HCT116 (cell line): ENCODE data around the gene HIRA. TPM values are rescaled to one million over a fixed set of nuclear protein-coding genes. Genes with fewer than 3 reads are reported as not detected.

Source experiments
- ATAC-seq: fragments of 200-7000 bp; cut with Tn5 transposase; 2 replicates; pipeline ENCODE4 v1.9.1; 2020; ENCODE audit warnings: mild to moderate bottlenecking, moderate library complexity
- BruUV-seq: library from RNA; stranded (reverse); fragments of 400-500 nt; replicated peaks from 2 replicates; lab custom pipeline; 2021; lab: Mats Ljungman, UMichigan
- CTCF ChIA-PET: fragments of 300-600 bp; sonication (Branson Sonifier 250); formaldehyde crosslinking; loops from one replicate; lab custom pipeline; 2021; ENCODE audit warnings: antibody characterized with exemption; lab: Charles Lee
- POLR2A ChIA-PET: fragments of 300-600, 350-600 bp; sonication (Branson Sonifier 250); formaldehyde crosslinking; loops from one replicate; lab custom pipeline; 2021; ENCODE audit warnings: antibody characterized with exemption; lab: Charles Lee
- RAD21 ChIA-PET, 2 experiments: fragments of 300-600 bp; sonication (Branson Sonifier 250); formaldehyde crosslinking; loops; one replicate each; lab custom pipeline; 2023; ENCODE audit warnings: low total read pairs in 2 of 2; ENCODE audit not compliant: uncharacterized antibody in 2 of 2, unreplicated experiment in 2 of 2, low non-redundant PET in 1 of 2; lab: Charles Lee
- DNase-seq: peaks from one replicate; pipeline ENCODE4 v3.0.0-alpha.2; 2010; ENCODE audit warnings: low read depth, low spot score
- H2AFZ ChIP-seq: fragments of 200-600 bp; shearing (Covaris generic), sonication (generic); 2 replicates; pipeline ENCODE4 v1.6.1; 2017; ENCODE audit warnings: low read depth, mixed run types, mixed read lengths, antibody characterized with exemption, low read length; ENCODE audit not compliant: poor library complexity, severe bottlenecking
- H3K27ac ChIP-seq: 2 replicates; pipeline ENCODE4 v1.5.1; 2012; ENCODE audit warnings: low read depth, low read length
- H3K27me3 ChIP-seq: fragments of 200-600 bp; sonication (generic); 2 replicates; pipeline ENCODE4 v1.6.1; 2016; ENCODE audit warnings: mixed run types, low read length, mixed read lengths; ENCODE audit not compliant: insufficient read depth
- H3K36me3 ChIP-seq, 2 experiments: fragments of 200-500 bp in 1 of 2; fragments of 200-600 bp in 1 of 2; sonication (Bioruptor generic) in 1 of 2; sonication (generic) in 1 of 2; 2 replicates each; pipeline versions ENCODE4 v1.5.1 to v1.6.1; 2014 to 2016; ENCODE audit warnings: low read length in 2 of 2, inconsistent platforms in 1 of 2, mixed read lengths in 1 of 2, mixed run types in 1 of 2; ENCODE audit not compliant: insufficient read depth in 2 of 2, control insufficient read depth in 1 of 2
- H3K4me1 ChIP-seq, 2 experiments: fragments of 200-600 bp in 1 of 2; sonication (generic) in 1 of 2; 2 replicates each; pipeline versions ENCODE4 v1.5.1 to v1.6.1; 2012 to 2017; ENCODE audit warnings: low read length in 2 of 2, inconsistent platforms in 1 of 2, mild to moderate bottlenecking in 1 of 2, mixed read lengths in 1 of 2, mixed run types in 1 of 2, moderate library complexity in 1 of 2; ENCODE audit not compliant: insufficient read depth in 2 of 2, control insufficient read depth in 1 of 2
- H3K4me2 ChIP-seq: fragments of 200-600 bp; sonication (generic); 2 replicates; pipeline ENCODE4 v1.6.1; 2017; ENCODE audit warnings: mixed run types, low read length, mixed read lengths
- H3K4me3 ChIP-seq, 2 experiments: fragments of 200-600 bp in 1 of 2; sonication (generic) in 1 of 2; replicated peaks in 1 of 2; 2 replicates each; pipeline ENCODE4 v1.5.1; 2011 to 2016; ENCODE audit warnings: low read length in 2 of 2, control low read depth in 1 of 2, low read depth in 1 of 2, mild to moderate bottlenecking in 1 of 2, mixed read lengths in 1 of 2, mixed run types in 1 of 2
- H3K79me2 ChIP-seq: fragments of 200-600 bp; sonication (generic); 2 replicates; pipeline ENCODE4 v1.6.1; 2017; ENCODE audit warnings: mild to moderate bottlenecking, mixed run types, low read length, moderate library complexity, mixed read lengths; ENCODE audit not compliant: insufficient read depth
- H3K9ac ChIP-seq: fragments of 200-600 bp; sonication (generic); 2 replicates; pipeline ENCODE4 v1.6.1; 2016; ENCODE audit warnings: low read length, mixed read lengths
- H3K9me2 ChIP-seq: fragments of 200-600 bp; sonication (generic), shearing (Covaris generic); 2 replicates; pipeline ENCODE4 v1.6.1; 2017; ENCODE audit warnings: mixed run types, mild to moderate bottlenecking, moderate library complexity; ENCODE audit not compliant: insufficient read depth
- H3K9me3 ChIP-seq, 2 experiments: fragments of 200-500 bp in 1 of 2; fragments of 200-600 bp in 1 of 2; sonication (Bioruptor generic) in 1 of 2; sonication (generic) in 1 of 2; 2 replicates each; pipeline ENCODE4 v1.6.1; 2014 to 2017; ENCODE audit warnings: low read length in 2 of 2, mixed read lengths in 2 of 2, inconsistent platforms in 1 of 2, low read depth in 1 of 2, mild to moderate bottlenecking in 1 of 2, mixed run types in 1 of 2, moderate library complexity in 1 of 2; ENCODE audit not compliant: control insufficient read depth in 1 of 2, insufficient read depth in 1 of 2
- H4K20me1 ChIP-seq: fragments of 200-600 bp; sonication (generic), shearing (Covaris generic); 2 replicates; pipeline ENCODE4 v1.6.1; 2017; ENCODE audit warnings: mixed run types, mild to moderate bottlenecking, moderate library complexity; ENCODE audit not compliant: insufficient read depth
- ATF3 ChIP-seq: IDR thresholded peaks from 2 replicates; pipeline ENCODE4 v1.6.1; 2012
- CBX3 ChIP-seq: IDR thresholded peaks from 2 replicates; pipeline ENCODE4 v1.6.1; 2012; ENCODE audit warnings: low read depth
- CTCF ChIP-seq, 3 experiments: fragments of 200-600 bp in 1 of 3; sonication (generic) in 1 of 3; IDR thresholded peaks in 2 of 3; conservative IDR thresholded peaks in 1 of 3; 2 replicates each; pipeline ENCODE4 v1.5.1; 2012 to 2017; ENCODE audit warnings: low read depth in 2 of 3, low read length in 2 of 3, antibody characterized with exemption in 1 of 3, borderline replicate concordance in 1 of 3, control low read depth in 1 of 3, mild to moderate bottlenecking in 1 of 3, mixed read lengths in 1 of 3, mixed run types in 1 of 3, moderate library complexity in 1 of 3; ENCODE audit not compliant: insufficient read depth in 1 of 3
- EGR1 ChIP-seq: IDR thresholded peaks from 2 replicates; pipeline ENCODE4 v1.6.1; 2012; ENCODE audit warnings: low read depth
- ELF1 ChIP-seq: IDR thresholded peaks from 2 replicates; pipeline ENCODE4 v1.6.1; 2012; ENCODE audit warnings: low read depth, borderline replicate concordance
- EZH2 ChIP-seq: fragments of 200-600 bp; sonication (generic); IDR thresholded peaks from 2 replicates; pipeline ENCODE4 v1.6.1; 2017; ENCODE audit warnings: antibody characterized with exemption, mixed run types
- EZH2phosphoT487 ChIP-seq: fragments of 200-600 bp; IDR thresholded peaks from 2 replicates; pipeline ENCODE4 v1.6.1; 2018; ENCODE audit warnings: antibody characterized with exemption, borderline replicate concordance
- JUND ChIP-seq: IDR thresholded peaks from 2 replicates; pipeline ENCODE4 v1.6.1; 2012
- MAX ChIP-seq: IDR thresholded peaks from 2 replicates; pipeline ENCODE4 v1.6.1; 2012
- POLR2A ChIP-seq: IDR thresholded peaks from 2 replicates; pipeline ENCODE4 v1.7.0; 2011; ENCODE audit warnings: borderline replicate concordance; ENCODE audit not compliant: insufficient read depth, insufficient read length; ENCODE audit errors: extremely low read depth
- POLR2AphosphoS5 ChIP-seq: IDR thresholded peaks from 2 replicates; pipeline ENCODE4 v1.6.1; 2011; ENCODE audit warnings: mild to moderate bottlenecking, low read depth, low read length, moderate library complexity
- RAD21 ChIP-seq: IDR thresholded peaks from 2 replicates; pipeline ENCODE4 v1.6.1; 2012; ENCODE audit warnings: low read depth, mild to moderate bottlenecking
- REST ChIP-seq: IDR thresholded peaks from 2 replicates; pipeline ENCODE4 v1.6.1; 2012; ENCODE audit warnings: low read depth
- SIN3A ChIP-seq: IDR thresholded peaks from 2 replicates; pipeline ENCODE4 v1.6.1; 2012; ENCODE audit warnings: low read depth
- SP1 ChIP-seq: IDR thresholded peaks from 2 replicates; pipeline ENCODE4 v1.6.1; 2012; ENCODE audit warnings: low read depth
- YY1 ChIP-seq: IDR thresholded peaks from 2 replicates; pipeline ENCODE4 v1.6.1; 2011; ENCODE audit warnings: low read length, low read depth, moderate library complexity, mild to moderate bottlenecking; ENCODE audit not compliant: insufficient replicate concordance; ENCODE audit errors: extremely low read depth
- ZBTB33 ChIP-seq: IDR thresholded peaks from 2 replicates; pipeline ENCODE4 v1.6.1; 2011; ENCODE audit warnings: mild to moderate bottlenecking, low read length, moderate library complexity; ENCODE audit not compliant: insufficient replicate concordance; ENCODE audit errors: extremely low read depth
- ZFX ChIP-seq: fragments of 450-650 bp; IDR thresholded peaks from 2 replicates; pipeline ENCODE4 v1.6.1; 2017
- ZNF274 ChIP-seq: fragments of 200-500 bp; sonication (Bioruptor generic); IDR thresholded peaks from 2 replicates; pipeline ENCODE4 v1.6.1; 2014; ENCODE audit warnings: mild to moderate bottlenecking, low read depth, low read length, inconsistent platforms
- intact Hi-C: fragments of 100-400 bp; cut with micrococcal nuclease; formaldehyde crosslinking; loops from 2 replicates; pipeline ENCODE4 v1.10.0; 2022
- total RNA-seq: library from RNA; stranded (reverse); gene quantifications from one replicate; pipeline ENCODE4 v1.2.1, GENCODE V29; 2021; ENCODE audit not compliant: unreplicated experiment

The HIRA gene
- total RNA-seq, 1 experiment from 2014 or later, result 30.6 TPM

- peaks cover 10 to 29% of the 10 kb centered on the region in 2 experiments; a peak in 3 of 4 replicates for H3K36me3 ChIP-seq
- intact Hi-C loops, result no loop called here
- RAD21 ChIA-PET, result no interaction called here
These were observed 100.1 kb downstream of the HIRA start for GRCh38 chr22:19331474-19331873.

More at GRCh38 chr22:19331474-19331873, 100.1 kb downstream of the HIRA start:
- H3K79me2 ChIP-seq, result 0 out of 2 replicates have a peak, but pooled peaks cover under 1% of the 10 kb centered on the region
- POLR2A ChIA-PET, result no interaction called here
- no peak overlapping the region for H2AFZ ChIP-seq
- H3K9me2 ChIP-seq, result no peaks in the 10 kb centered on the region
- CTCF ChIA-PET, result no interaction called here
- H3K27me3 ChIP-seq, result no peaks in the 10 kb centered on the region
- H3K27ac ChIP-seq, result no peak overlapping the region
- no peak for TF ChIP-seq JUND
- no peak for TF ChIP-seq MAX
- no peak for TF ChIP-seq CTCF (IDR thresholded peaks at IDR 0.05 in 2 of 3, conservative IDR thresholded peaks at IDR 0.05 in 1 of 3; ENCODE audit: borderline replicate concordance in 1 of 3, insufficient read depth in 1 of 3, low read depth in 2 of 3, low read length in 2 of 3)
- TF ChIP-seq ATF3, result no peak
- no peak for TF ChIP-seq REST
- TF ChIP-seq EZH2phosphoT487, result no peak
- TF ChIP-seq EGR1, result no peak
- TF ChIP-seq SIN3A, result no peak
- no peak for TF ChIP-seq POLR2A
- TF ChIP-seq CBX3, result no peak
- TF ChIP-seq SP1, result no peak
- no peak for TF ChIP-seq POLR2AphosphoS5
- TF ChIP-seq ZNF274, result no peak
- TF ChIP-seq ZBTB33, result no peak
- TF ChIP-seq YY1, result no peak
- no peak for TF ChIP-seq ELF1
- TF ChIP-seq ZFX, result no peak
- no peak for TF ChIP-seq RAD21
- no peak for TF ChIP-seq EZH2
- H3K4me1 ChIP-seq, result no peaks in the 10 kb centered on the region
- ATAC-seq (no peak), DNase-seq (no peak)
- no peaks in the 10 kb centered on the region for H3K9me3 ChIP-seq
- H4K20me1 ChIP-seq, result no peaks in the 10 kb centered on the region
- no peak overlapping the region for H3K9ac ChIP-seq
- no peak overlapping the region for H3K4me3 ChIP-seq
- no TSS peak for BruUV-seq
- H3K4me2 ChIP-seq, result no peak overlapping the region
